ENCODE results near the gene ZNF438.

DNA sequence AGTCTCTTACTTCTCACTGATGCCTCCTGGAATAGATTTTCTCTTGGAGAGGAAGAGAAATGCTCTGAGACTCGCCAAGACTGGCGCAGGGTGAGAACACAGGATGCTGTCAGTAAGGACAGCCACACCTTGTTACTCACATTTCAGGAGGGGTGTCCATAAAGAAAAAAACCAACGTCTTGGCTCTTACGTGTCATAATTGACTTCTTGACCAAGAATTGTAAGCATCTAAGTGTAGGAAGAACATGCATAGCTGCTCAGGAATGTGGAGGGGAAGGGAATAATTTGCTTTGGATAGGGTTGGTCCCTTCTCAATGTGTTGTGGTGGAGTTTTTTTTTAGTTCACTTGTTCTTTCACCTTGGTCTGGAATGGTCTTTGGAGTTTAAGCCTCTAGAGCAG is 43.8 kb upstream of the ZNF438 start:
- TF ChIP-seq EZH2 (IDR thresholded peaks at IDR 0.05): no peak
- TF ChIP-seq, protein P1, sequence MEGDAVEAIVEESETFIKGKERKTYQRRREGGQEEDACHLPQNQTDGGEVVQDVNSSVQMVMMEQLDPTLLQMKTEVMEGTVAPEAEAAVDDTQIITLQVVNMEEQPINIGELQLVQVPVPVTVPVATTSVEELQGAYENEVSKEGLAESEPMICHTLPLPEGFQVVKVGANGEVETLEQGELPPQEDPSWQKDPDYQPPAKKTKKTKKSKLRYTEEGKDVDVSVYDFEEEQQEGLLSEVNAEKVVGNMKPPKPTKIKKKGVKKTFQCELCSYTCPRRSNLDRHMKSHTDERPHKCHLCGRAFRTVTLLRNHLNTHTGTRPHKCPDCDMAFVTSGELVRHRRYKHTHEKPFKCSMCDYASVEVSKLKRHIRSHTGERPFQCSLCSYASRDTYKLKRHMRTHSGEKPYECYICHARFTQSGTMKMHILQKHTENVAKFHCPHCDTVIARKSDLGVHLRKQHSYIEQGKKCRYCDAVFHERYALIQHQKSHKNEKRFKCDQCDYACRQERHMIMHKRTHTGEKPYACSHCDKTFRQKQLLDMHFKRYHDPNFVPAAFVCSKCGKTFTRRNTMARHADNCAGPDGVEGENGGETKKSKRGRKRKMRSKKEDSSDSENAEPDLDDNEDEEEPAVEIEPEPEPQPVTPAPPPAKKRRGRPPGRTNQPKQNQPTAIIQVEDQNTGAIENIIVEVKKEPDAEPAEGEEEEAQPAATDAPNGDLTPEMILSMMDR (IDR thresholded peaks at IDR 0.05): no peak

Data from neural progenitor cell (in vitro differentiated cells).